Neural progenitor cell (in vitro differentiated cells): ENCODE data around the gene NOXO1. TPM values are rescaled to one million over a fixed set of nuclear protein-coding genes. Genes with fewer than 3 reads are reported as not detected.
A peak's percentile ranks its signal among the peaks of the same experiment; 100 is the strongest.

Source experiments
- DNase-seq: peaks from one replicate; pipeline ENCODE4 v3.0.0-alpha.2; 2016; ENCODE audit warnings: low spot score
- H2AFZ ChIP-seq: fragments of 200-600 bp; sonication (generic); replicated peaks from 2 replicates; pipeline ENCODE4 v1.6.1; 2016; ENCODE audit warnings: antibody characterized with exemption
- H3F3A ChIP-seq: fragments of 200-600 bp; sonication (generic); 2 replicates; pipeline ENCODE4 v1.6.1; 2016; ENCODE audit warnings: antibody characterized with exemption, low read depth
- H3K27ac ChIP-seq: fragments of 200-600 bp; sonication (generic); 2 replicates; pipeline ENCODE4 v1.5.1; 2016; ENCODE audit warnings: mild to moderate bottlenecking
- H3K27me3 ChIP-seq: fragments of 200-600 bp; sonication (generic); 2 replicates; pipeline ENCODE4 v1.6.1; 2016; ENCODE audit warnings: mild to moderate bottlenecking, moderate library complexity
- H3K36me3 ChIP-seq: fragments of 200-600 bp; sonication (generic); 2 replicates; pipeline ENCODE4 v1.5.1; 2016
- H3K4me1 ChIP-seq: fragments of 200-600 bp; sonication (generic); 2 replicates; pipeline ENCODE4 v1.6.1; 2016; ENCODE audit warnings: mixed run types
- H3K4me2 ChIP-seq: fragments of 200-600 bp; sonication (generic); 2 replicates; pipeline ENCODE4 v1.6.1; 2016
- H3K4me3 ChIP-seq: fragments of 200-600 bp; sonication (generic); 2 replicates; pipeline ENCODE4 v1.5.1; 2016
- H3K79me2 ChIP-seq: fragments of 200-600 bp; sonication (generic); 2 replicates; pipeline ENCODE4 v1.6.1; 2016; ENCODE audit warnings: low read depth
- H3K9ac ChIP-seq: fragments of 200-600 bp; sonication (generic); 2 replicates; pipeline ENCODE4 v1.6.1; 2016
- H3K9me3 ChIP-seq: fragments of 200-600 bp; sonication (generic); 2 replicates; pipeline ENCODE4 v1.5.1; 2016; ENCODE audit warnings: low read depth
- H4K20me1 ChIP-seq: fragments of 200-600 bp; sonication (generic); 2 replicates; pipeline ENCODE4 v1.6.1; 2016; ENCODE audit warnings: low read depth
- H3K27ac Mint-ChIP-seq: 3 replicates; pipeline ENCODE4 v1.8.0; 2021; ENCODE audit warnings: mixed read lengths
- H3K27me3 Mint-ChIP-seq: 2 replicates; pipeline ENCODE4 v1.8.0; 2022; ENCODE audit warnings: low read depth, mild to moderate bottlenecking, inconsistent platforms, moderate library complexity, mixed read lengths; ENCODE audit not compliant: insufficient read depth
- H3K36me3 Mint-ChIP-seq: 3 replicates; pipeline ENCODE4 v1.8.0; 2021; ENCODE audit warnings: mixed read lengths
- H3K4me1 Mint-ChIP-seq: 3 replicates; pipeline ENCODE4 v1.8.0; 2021; ENCODE audit warnings: mixed read lengths
- H3K4me3 Mint-ChIP-seq: 3 replicates; pipeline ENCODE4 v1.8.0; 2021; ENCODE audit warnings: mild to moderate bottlenecking, moderate library complexity, mixed read lengths
- H3K9me3 Mint-ChIP-seq: 3 replicates; pipeline ENCODE4 v1.8.0; 2020; ENCODE audit warnings: mixed read lengths
- EZH2 ChIP-seq: fragments of 200-600 bp; sonication (generic); IDR thresholded peaks from 2 replicates; pipeline ENCODE4 v1.6.1; 2017; ENCODE audit warnings: antibody characterized with exemption, mild to moderate bottlenecking, moderate library complexity
- EZH2phosphoT487 ChIP-seq: fragments of 200-600 bp; sonication (generic); IDR thresholded peaks from 2 replicates; pipeline ENCODE4 v1.6.1; 2017; ENCODE audit warnings: antibody characterized with exemption
- total RNA-seq: library from RNA; depleted of rRNA; stranded (reverse); fragments of >200 nt; gene quantifications from 2 replicates; pipeline ENCODE4 v1.2.3, GENCODE V29; 2015; ENCODE audit warnings: low replicate concordance
- TF ChIP-seq, protein P1 (sequence below): fragments of 200-600 bp; sonication (generic); IDR thresholded peaks from 2 replicates; pipeline ENCODE4 v1.5.1; 2017; ENCODE audit warnings: antibody characterized with exemption, mild to moderate bottlenecking

NOXO1 gene
- total RNA-seq, 1 donor from 2014 or later, result not detected

GRCh38 chr16:2026461-2027023 lies 45.3 kb upstream of the NOXO1 start, which contains the start of gene NHERF2:
NHERF2 (plus strand) TSS chr16:2026902; CDS start chr16:2027006, 104 bp downstream.
- TF ChIP-seq EZH2phosphoT487, result no peak
- no peak for TF ChIP-seq EZH2
- TF ChIP-seq, protein P1, sequence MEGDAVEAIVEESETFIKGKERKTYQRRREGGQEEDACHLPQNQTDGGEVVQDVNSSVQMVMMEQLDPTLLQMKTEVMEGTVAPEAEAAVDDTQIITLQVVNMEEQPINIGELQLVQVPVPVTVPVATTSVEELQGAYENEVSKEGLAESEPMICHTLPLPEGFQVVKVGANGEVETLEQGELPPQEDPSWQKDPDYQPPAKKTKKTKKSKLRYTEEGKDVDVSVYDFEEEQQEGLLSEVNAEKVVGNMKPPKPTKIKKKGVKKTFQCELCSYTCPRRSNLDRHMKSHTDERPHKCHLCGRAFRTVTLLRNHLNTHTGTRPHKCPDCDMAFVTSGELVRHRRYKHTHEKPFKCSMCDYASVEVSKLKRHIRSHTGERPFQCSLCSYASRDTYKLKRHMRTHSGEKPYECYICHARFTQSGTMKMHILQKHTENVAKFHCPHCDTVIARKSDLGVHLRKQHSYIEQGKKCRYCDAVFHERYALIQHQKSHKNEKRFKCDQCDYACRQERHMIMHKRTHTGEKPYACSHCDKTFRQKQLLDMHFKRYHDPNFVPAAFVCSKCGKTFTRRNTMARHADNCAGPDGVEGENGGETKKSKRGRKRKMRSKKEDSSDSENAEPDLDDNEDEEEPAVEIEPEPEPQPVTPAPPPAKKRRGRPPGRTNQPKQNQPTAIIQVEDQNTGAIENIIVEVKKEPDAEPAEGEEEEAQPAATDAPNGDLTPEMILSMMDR, result no peak
- no peaks in the 10 kb centered on the region for H3K36me3 Mint-ChIP-seq
- peaks cover 18% of the 10 kb centered on the region for H3K4me1 Mint-ChIP-seq
- Histone ChIP-seq H3K4me1 (peaks cover 10% of the 10 kb centered on the region), H3K79me2 (no peaks in the 10 kb centered on the region), H3K36me3 (no peaks in the 10 kb centered on the region), H2AFZ (peak within 1 kb of the TSS; percentile 50), H3K4me2 (peak within 1 kb of the TSS; percentile 98), H3K27ac (no peak within 1 kb of the TSS), H3K9ac (no peak within 1 kb of the TSS), H3K4me3 (peak within 1 kb of the TSS; percentile 75), H4K20me1 (peaks cover 5% of the 10 kb centered on the region), H3F3A (peaks cover 13% of the 10 kb centered on the region), H3K27me3 (peaks cover 70% of the 10 kb centered on the region), H3K9me3 (no peaks in the 10 kb centered on the region)
- peak within 1 kb of the TSS; percentile 37 for H3K27ac Mint-ChIP-seq
- H3K4me3 Mint-ChIP-seq, result peak within 1 kb of the TSS; percentile 89
- H3K9me3 Mint-ChIP-seq, result no peaks in the 10 kb centered on the region
- peaks cover 21% of the 10 kb centered on the region for H3K27me3 Mint-ChIP-seq
- DNase-seq, result peak; percentile 74

- Histone ChIP-seq H3F3A (peaks cover 13% of the 10 kb centered on the region), H3K27me3 (peaks cover 76% of the 10 kb centered on the region), H3K27ac (no peak overlapping the region), H3K9me3 (no peaks in the 10 kb centered on the region), H3K4me2 (peak overlapping the region; percentile 67), H3K4me1 (peaks cover 10% of the 10 kb centered on the region), H3K9ac (no peak overlapping the region), H4K20me1 (peaks cover 5% of the 10 kb centered on the region), H2AFZ (no peak overlapping the region), H3K4me3 (no peak overlapping the region), H3K36me3 (no peaks in the 10 kb centered on the region), H3K79me2 (no peaks in the 10 kb centered on the region)
- Mint-ChIP-seq H3K4me3 (peak overlapping the region; percentile 80), H3K9me3 (no peaks in the 10 kb centered on the region), H3K27ac (no peak overlapping the region), H3K4me1 (peaks cover 18% of the 10 kb centered on the region), H3K27me3 (peaks cover 27% of the 10 kb centered on the region), H3K36me3 (no peaks in the 10 kb centered on the region)
- no peak for TF ChIP-seq EZH2phosphoT487
- TF ChIP-seq EZH2, result no peak
- TF ChIP-seq, protein P1, result no peak
- no peak for DNase-seq
Observed at GRCh38 chr16:2025878-2026460, 44.7 kb upstream of the NOXO1 start.

DNA sequence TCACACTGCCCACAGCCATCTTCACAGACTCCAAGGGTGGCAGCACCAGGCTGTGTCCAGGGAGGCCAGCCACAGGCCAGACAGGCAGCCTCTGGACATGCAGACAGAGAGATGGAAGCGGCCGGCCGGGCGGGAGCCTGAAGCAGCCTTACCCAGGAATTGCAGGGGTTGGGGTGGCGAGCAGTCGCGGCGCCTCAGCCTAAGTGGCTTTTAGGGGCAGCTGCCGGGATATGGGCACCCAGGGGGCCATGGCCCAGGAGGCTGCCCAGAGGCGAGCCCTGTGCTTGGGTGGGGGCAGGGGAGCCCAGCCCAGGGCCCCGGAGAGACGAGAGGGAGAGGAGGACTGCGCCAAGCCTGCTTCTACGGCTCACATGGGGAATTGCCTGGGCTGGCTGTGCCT lies 44.0 kb upstream of the NOXO1 start:
- peak overlapping the region; percentile 80 for H3K4me3 Mint-ChIP-seq
- TF ChIP-seq EZH2phosphoT487 (no peak), EZH2 (no peak)
- TF ChIP-seq, protein P1, result no peak
- no peak for DNase-seq
- no peaks in the 10 kb centered on the region for H3K36me3 Mint-ChIP-seq
- no peak overlapping the region for H3K27ac Mint-ChIP-seq
- Histone ChIP-seq H2AFZ (no peak overlapping the region), H3K4me2 (no peak overlapping the region), H3K27me3 (peaks cover 83% of the 10 kb centered on the region), H4K20me1 (peaks cover 5% of the 10 kb centered on the region), H3K36me3 (no peaks in the 10 kb centered on the region), H3K9me3 (no peaks in the 10 kb centered on the region), H3K4me3 (no peak overlapping the region), H3K4me1 (peaks cover 15% of the 10 kb centered on the region), H3K9ac (no peak overlapping the region), H3K79me2 (no peaks in the 10 kb centered on the region), H3K27ac (no peak overlapping the region), H3F3A (peaks cover 13% of the 10 kb centered on the region)
- peaks cover 34% of the 10 kb centered on the region for H3K27me3 Mint-ChIP-seq
- H3K4me1 Mint-ChIP-seq, result peaks cover 22% of the 10 kb centered on the region
- no peaks in the 10 kb centered on the region for H3K9me3 Mint-ChIP-seq
